ENCODE measurements around the gene CELF4.

Gene CELF4

DNA sequence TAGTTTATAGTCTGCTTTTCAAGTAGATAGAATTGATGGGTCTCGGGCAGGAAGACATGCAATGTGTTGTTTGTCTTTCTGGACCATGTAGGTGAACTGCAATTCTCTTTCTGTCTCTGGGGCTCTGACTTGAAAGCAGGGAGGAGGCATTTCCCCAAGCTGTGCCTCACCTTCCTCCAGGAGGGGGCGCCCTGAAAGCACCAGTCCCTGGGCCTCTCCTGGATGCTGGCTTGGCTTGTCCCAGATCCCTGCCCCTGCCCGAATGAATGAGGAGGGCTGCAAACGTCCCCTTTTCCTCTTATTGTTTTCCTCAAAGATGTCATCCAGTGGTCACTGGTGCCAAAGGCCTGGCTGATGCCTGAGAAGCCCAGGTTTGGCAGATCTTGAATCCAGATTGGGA is 270.6 kb downstream of the CELF4 start:
- no peak for DNase-seq (ENCODE audit: low read depth)

DNA sequence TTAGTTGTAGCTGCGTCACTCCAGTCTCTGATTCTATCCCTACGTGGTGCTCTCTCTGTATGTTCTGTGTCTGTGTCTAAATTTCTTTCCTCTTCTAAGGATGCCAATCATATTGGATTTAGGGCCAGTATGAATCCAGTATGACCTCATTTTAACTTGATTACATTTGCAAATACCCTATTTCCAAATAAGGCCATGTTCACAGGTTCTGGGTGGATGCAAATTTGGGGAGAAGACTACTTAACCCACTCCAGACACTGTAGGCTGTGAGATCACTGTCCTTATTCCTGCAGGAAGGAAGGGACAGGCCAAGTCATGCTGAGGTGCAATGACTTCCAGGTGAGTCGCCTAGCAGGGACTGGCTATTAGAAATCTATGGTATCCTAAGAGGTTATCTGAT is 272.2 kb downstream of the CELF4 start:
- H3K4me3 ChIP-seq (ENCODE audit: low read depth, low read length), result no peak overlapping the region
- DNase-seq (ENCODE audit: low read depth), result no peak

More for the DNA sequence above, 270.6 kb downstream of the CELF4 start:
- H3K4me3 ChIP-seq (ENCODE audit: low read depth, low read length), result no peak overlapping the region

DNA sequence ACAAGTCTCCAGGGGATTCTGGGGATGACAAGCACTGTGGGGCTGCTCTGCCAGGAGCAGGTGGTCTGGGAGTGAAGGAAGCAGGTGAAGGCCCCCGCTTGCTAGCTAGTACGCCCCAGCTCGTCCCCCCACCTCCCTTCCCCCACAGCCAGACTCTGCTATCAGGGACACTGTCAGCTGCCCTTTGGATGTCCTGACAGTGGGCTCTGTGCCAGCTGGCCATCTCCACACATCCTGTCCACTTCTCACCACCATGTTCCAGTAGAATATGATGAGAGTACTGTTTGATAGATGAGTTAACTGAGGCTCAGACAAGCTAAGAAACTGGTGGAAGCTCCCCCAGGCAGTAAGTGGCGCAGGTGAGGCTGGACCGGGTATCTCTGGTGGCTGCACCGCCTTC is 276.2 kb downstream of the CELF4 start:
- no peak overlapping the region for H3K4me3 ChIP-seq (ENCODE audit: low read depth, low read length)
- no peak for DNase-seq (ENCODE audit: low read depth)

DNA sequence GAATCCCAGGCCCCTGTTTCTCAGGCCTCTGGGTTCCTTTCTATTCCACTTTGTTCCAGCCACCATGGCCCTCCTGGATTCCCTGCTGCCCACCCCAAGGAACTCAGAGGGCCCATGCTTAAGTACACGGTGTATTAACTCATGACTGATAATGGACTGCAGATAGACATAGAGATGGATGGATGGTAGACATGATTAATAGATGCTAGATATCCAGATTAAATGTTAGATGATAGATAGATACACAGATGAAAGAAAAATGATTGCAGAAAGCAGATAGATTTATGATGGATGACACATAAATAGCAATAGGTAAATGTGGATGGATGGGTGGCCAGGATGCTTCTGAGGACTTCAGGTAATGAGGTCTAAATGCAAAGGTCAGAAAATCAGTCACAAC is 278.0 kb downstream of the CELF4 start:
- no peak overlapping the region for H3K4me3 ChIP-seq (ENCODE audit: low read depth, low read length)

DNA sequence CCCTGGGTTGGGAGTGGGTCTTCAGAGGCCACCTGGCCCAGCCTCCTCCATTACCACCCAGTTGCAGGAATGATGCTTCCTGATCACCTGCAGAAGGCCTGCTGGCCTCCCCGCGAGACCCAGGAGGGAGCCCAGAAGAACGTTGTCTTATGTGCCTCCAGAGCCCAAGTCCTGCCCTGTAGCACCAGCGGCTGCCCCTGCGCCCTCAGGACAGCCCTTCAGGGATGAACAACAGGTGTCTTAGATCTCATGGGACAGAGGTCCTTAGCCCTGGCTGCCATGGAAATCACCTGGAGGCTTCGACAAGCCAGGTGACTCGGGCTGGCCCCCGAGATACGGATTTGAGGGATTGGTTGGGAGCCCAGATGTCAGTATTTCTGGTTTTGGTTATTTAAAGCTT is 278.8 kb downstream of the CELF4 start:
- DNase-seq (ENCODE audit: low read depth), result no peak
- H3K4me3 ChIP-seq (ENCODE audit: low read depth, low read length), result no peak overlapping the region

More for the DNA sequence above, 278.0 kb downstream of the CELF4 start:
- DNase-seq (ENCODE audit: low read depth), result no peak

DNA sequence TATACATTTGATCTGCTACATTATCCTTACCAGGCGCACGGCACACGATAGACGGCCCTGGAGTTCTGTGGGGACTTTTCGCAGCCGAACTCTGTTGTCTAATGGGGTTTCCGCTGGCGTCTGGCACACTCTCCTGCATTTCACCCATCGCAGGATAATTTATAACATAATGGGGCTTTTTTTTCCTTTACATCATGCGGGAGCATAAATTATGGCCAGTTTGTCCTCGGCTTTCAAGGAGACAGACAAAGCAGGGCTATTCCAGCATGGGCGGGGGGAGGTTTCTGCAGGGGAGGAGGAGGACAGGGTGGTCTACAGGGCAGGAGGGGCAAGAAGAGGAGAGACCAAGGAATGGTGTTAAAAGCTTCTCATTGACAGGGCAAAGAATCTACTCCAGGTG is 279.8 kb downstream of the CELF4 start:
- DNase-seq (ENCODE audit: low read depth), result no peak
- no peak overlapping the region for H3K4me3 ChIP-seq (ENCODE audit: low read depth, low read length)

DNA sequence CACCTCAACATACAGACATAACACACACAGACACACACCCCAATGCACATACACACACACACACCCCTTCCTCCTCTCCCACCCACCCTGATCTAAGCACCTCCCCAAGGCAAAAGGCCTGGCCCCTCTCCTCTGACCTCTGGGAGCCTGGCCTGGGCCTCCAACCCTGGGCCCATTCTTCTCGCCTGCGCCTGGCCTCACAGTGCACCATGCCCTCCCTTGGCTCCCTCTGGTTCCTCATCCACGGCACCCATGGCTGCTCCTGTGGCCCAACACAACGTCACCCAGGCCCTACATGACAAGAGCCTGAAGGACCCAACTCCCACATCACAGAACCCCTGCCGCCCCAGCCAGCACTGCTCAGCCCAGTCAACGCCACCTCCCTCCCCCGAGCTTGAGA is 281.3 kb downstream of the CELF4 start:
- H3K4me3 ChIP-seq (ENCODE audit: low read depth, low read length), result no peak overlapping the region
- no peak for DNase-seq (ENCODE audit: low read depth)

DNA sequence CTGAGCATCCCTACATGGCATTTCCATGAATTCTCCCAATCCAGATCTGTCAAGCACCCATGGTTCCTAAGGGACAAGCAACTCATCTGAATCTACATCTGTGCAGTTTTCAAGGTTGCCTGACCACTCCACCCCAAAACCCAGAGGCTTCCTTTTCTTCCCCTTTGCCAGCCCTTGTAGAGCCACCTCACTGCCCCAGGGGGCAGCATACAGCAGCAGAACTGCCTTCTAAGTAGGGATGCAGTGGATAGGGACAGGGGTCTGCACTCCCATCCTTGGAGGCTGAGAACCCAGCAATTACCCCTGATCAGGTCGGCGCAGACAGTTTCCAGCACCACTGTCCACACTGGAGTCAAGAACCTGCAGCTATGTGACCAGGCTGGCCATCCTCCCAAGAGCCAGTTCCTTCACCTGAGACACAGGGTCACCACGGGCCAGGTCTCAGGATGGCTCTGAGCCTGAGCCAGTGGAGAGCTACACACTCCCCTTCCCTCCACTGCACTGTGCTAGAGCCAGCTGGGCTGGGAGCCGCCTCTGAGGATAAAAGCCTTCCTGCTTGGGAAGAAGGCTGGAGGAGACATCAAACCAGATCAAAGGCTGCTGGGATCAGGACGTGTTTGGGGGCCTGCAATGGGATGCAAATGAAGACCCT is 283.1 kb downstream of the CELF4 start:
- no peak for DNase-seq (ENCODE audit: low read depth)
- no peak overlapping the region for H3K4me3 ChIP-seq (ENCODE audit: low read depth, low read length)

DNA sequence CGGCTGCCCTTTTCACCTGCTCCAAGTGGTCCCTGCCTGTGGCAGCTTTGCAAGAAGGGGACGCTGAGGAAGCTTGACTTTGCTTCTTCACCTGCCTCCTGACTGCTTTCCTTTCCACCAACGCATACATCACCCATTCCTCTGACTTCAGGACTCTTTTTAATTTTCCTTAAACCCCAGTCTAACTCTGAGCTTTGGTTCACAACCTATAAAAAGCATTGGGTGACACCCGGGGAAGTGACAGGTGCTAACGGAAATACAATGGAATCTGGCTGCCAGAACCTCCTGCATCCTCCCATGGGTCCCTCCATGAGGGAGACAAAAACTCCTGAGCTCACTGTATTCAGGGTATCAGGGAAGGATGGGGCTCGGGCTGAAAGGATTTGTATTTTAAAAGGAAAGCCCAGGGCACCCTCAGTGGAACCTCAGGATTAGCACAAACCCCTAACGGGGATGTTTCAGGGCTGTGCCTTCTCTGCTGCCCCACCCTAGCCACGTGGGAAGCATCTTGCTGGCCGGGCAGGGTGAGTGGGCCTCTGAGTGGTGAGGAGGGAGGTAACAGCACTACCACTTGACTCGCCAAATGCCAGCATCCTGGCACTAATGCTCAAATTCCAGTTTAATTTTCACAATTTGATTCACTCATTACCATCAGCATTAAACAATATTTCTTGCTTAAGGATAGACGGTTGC is 284.8 kb downstream of the CELF4 start:
- DNase-seq (ENCODE audit: low read depth), result no peak
- no peak overlapping the region for H3K4me3 ChIP-seq (ENCODE audit: low read depth, low read length)

DNA sequence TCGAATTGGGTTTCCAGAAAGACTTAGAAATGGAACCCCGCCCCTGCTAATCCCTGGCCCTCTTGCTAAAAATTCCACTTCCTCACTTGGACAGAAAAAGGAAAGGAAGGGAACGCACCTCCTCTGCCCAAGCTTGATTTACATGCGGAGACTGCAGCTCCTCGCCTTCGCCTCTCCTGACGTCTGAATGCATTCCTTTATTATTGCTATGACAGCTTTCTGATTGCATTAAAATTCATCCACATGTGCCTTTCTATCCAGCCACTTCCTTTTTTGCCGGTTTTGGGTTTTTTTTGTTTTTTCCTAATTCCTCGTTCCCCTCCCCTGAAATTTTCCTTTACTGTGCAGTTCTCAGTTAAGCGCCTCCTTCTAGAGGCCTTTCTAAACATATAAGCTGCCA is 287.8 kb downstream of the CELF4 start:
- no peak overlapping the region for H3K4me3 ChIP-seq (ENCODE audit: low read depth, low read length)
- no peak for DNase-seq (ENCODE audit: low read depth)

DNA sequence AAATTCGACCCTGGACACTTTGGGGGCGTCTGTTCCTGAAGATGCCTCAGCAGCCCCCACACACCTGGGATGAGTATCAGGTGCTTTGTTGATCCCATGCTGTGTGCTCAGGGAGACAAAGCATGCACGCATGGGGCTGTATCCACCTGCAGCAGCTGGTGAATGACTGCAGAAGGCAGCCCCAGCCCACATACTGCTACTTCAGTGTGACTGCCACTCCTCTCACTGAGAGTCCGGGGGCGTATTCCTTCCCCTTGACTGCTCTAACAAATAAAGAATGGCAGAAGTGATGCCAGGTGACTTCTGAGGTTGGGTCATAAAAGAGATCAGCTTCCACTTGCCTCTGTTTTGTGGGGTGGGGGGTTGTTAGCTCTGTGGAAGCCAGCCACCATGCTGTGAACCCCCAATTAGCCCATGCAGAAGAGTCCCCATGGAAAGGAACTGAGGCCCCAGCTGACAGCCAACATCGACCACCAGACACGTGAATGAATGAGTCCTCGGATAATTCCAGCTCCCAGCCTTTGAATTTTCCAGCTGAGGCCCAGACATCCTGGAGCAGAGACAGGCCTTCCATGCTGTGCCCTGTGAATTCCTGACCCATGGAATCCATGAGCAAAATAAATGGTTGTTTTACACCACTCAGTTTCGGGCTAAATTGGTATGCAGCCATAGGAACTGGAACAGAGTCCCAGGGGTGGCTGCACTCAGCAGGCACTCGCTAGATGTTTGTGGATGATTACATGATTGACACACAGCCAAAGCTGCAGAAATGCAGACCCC is 289.3 kb downstream of the CELF4 start:
- DNase-seq (ENCODE audit: low read depth), result no peak
- no peak overlapping the region for H3K4me3 ChIP-seq (ENCODE audit: low read depth, low read length)

DNA sequence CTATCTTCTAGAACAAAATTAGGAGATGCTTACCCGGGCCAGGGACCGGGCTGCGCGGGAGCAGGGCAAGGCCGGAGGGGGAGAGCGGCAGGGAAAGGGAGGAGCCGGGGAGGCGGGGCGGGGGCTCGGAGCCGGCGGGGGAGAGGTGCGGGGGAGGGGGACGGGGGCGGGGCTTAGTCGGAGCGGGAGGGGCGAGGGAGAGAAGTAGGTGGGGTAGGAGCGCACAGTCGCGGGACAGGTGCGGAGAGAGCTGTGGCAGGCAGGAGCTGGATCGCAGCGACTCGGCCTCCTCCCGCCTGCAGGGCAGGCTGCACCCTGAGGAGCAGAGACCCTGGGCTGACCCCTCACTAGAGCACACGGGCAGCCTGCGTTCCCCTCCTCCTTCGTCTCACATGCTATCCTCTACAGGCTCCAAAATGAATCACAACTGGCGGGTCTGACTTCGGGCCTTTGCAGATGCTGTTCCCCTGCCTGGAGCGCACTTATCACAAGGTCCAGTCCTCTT is 290.3 kb downstream of the CELF4 start:
- DNase-seq (ENCODE audit: low read depth), result no peak
- H3K4me3 ChIP-seq (ENCODE audit: low read depth, low read length), result no peak overlapping the region

DNA sequence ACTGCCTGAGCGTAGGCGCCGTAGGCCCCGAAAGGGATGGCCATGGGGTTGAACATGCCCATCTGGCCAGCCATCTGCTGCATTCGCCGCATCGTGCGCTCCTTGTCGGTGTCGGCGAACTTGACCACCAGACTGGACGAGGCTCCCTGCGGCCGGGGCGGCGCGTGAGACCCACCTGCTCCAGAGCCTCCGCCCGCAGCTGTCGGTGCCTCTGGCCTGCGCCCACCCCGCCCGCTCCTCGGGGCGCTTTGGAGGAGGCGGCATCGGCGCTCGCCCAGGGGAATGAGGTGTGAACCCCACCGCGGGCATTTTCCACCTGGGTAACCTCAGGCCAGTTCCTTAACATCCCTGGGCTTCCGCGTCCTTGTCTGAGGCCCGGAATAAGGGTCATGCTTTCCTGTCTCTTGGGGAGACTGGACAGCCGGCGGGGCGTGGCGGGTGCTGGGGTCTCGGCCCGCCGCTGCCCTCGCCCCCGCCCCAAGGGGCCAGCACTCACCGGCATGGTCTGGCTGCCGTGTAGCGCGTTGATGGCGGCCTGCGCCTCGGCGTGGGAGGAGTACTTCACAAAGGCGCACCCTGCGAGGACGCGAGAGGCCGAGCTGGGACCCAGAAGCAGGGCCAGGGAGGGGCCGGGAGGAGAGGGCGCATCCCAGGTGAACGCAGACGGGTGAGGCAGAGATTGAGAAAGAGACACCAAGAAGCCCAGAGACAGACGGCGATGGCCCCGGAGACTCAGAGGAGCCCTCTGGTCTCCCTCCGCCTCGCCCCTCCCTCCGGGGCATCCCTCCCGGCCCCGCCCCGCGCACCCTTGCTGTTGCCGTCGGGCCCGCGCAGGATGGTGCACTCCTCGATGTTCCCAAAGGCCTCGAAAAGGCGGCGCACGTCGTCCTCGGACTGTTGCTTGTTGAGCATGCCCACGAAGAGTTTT is 291.0 kb downstream of the CELF4 start:
- H3K4me3 ChIP-seq (ENCODE audit: low read depth, low read length), result no peak overlapping the region
- no peak for DNase-seq (ENCODE audit: low read depth)

DNA sequence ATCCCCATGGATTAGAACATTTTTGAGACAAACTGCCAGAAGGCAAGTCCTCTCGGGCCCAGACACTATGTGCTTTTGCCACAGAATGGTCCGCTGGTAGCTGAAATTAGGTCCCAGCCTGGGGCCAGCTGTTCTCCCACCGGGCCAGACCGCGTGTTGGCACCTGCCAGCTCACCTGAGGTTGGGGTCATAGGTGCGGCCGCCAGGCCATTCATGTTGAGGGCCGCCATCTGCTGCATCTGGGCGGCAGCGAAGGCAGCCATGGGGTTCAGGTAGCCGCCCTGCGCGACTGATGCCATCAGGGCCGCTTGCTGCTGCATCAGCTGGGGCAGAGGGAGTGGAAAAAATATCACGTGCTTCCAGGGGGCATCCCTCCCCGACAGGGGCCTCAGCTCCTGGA is 292.8 kb downstream of the CELF4 start:
- no peak overlapping the region for H3K4me3 ChIP-seq (ENCODE audit: low read depth, low read length)
- DNase-seq (ENCODE audit: low read depth), result no peak

DNA sequence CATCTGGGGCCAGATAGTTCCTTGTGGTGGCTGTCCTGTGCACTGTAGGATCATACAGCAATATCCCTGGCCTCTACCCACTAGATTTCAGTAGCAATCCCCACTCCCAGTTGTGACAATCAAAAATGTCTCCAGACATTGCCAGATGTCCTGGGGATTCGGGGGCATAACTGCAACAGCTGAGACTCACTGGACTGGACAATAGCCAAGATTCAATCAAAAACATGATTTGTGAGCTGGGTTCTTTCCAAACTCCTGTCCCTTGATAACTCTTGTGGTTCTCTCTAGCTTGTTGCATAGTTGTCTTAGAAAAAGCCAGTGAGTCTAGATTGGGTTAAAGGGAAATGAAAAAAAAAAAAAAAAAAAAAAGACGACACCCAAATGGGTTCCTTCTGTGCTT is 293.4 kb downstream of the CELF4 start:
- no peak for DNase-seq (ENCODE audit: low read depth)
- H3K4me3 ChIP-seq (ENCODE audit: low read depth, low read length), result no peak overlapping the region

DNA sequence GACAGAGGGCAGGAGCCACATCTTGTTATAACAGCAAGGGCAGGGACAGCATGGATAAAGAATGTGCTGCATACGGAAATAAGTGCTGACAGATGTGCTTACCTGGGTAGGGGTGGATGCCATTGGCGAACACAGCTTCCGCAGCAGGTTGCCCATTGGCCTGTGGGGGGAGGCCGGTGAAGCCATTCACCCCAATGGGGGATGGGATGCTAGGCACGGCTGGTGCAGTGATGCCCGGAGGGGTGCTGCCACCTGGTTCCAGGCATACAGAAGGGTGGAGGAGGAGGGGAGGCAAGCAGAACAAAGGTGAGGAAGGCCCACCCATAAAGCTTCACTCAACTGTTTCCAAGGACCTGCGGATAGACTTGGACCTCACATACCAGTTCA is 294.9 kb downstream of the CELF4 start:
- no peak for DNase-seq (ENCODE audit: low read depth)
- no peak overlapping the region for H3K4me3 ChIP-seq (ENCODE audit: low read depth, low read length)

DNA sequence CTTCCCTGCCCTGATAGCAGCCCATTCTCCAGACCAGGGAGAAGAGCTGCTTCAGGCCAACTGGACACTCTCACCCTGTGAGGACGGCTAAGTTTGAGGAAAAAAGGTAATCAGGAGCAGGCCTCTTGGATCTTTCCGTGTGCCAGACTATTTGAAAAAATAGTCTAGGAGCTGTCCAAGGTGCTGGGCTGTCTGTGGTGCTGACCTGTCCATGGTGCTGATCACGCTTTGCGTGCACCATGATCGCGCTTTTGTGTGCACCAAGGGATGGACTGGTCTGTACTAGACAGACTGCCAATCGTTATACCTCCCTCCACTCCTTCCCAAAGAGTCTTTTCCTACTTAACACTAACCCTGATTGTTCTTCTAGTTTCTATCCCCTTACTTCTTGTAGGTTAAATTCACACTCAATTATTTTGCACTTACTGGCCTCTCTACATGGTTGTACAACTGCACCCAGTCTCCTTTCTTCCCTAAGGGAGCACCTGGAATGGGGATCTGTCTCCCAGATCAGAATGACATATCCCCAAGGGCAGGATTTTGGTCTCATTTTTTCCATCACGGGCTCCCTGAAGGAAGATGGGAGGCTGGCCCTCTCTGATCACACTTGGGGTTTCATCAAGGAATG is 295.4 kb downstream of the CELF4 start:
- DNase-seq (ENCODE audit: low read depth), result peak; percentile 7

DNA sequence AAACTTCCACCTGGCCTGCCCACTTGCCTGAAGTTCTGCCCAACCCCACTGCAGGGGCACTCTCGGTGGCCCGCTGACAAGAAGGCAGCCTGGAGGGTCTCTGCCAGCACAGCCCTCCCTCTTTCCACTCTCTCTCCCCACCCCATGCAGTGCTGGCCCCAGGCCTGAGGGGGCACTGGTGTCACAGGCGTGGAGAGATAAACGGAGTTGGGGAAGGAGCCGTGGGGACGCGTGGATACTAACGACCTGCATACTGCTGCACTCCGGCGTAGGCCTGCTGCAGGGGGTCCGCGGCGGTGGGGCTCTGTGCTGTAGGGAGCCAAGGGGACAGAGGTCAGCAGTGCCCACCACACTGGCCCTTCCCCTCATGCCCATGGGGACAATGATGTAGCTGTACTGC is 299.3 kb downstream of the CELF4 start:
- DNase-seq (ENCODE audit: low read depth), result no peak
- no peak overlapping the region for H3K4me3 ChIP-seq (ENCODE audit: low read depth, low read length)

More for the DNA sequence above, 295.4 kb downstream of the CELF4 start:
- no peak overlapping the region for H3K4me3 ChIP-seq (ENCODE audit: low read depth, low read length)

DNA sequence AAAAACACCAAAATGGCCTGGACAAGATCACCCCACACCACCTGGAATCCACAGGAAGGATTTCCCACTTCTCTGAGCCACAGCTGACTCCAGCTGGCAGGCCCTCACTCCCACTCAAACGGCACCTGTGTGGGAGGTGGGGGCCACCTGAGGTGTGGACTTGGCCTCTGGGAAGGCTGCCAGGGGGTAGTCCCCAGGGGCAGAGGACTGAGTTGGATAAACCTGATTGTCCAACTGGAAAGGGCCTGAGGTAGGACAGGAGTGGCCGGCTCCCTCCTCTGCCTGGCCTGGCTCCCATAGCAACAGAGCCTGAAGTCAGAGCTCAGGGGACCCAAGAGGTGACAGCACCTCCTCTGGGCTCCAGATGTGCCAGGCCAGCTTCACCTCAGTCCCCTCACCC is 300.2 kb downstream of the CELF4 start:
- DNase-seq (ENCODE audit: low read depth), result no peak
- no peak overlapping the region for H3K4me3 ChIP-seq (ENCODE audit: low read depth, low read length)
